Cardiac muscle cell (in vitro differentiated cells and primary cell): ENCODE measurements around the gene SPEF2. TPM values are rescaled to one million over a fixed set of nuclear protein-coding genes. Genes with fewer than 3 reads are reported as not detected.

Source experiments
- DNase-seq, 2 donors: peaks; one replicate each; pipeline versions ENCODE4 v3.0.0 to v3.0.0-alpha.2; 2010 to 2017; ENCODE audit warnings: low read depth in 1 of 2, low spot score in 1 of 2
- H3K27ac ChIP-seq: fragments of 200-600 bp; sonication (generic); 2 replicates; pipeline ENCODE4 v1.5.1; 2016
- H3K27me3 ChIP-seq: fragments of 200-600 bp; sonication (generic); 2 replicates; pipeline ENCODE4 v1.6.0; 2016; ENCODE audit warnings: control low read depth
- H3K36me3 ChIP-seq: fragments of 200-600 bp; sonication (generic); 2 replicates; pipeline ENCODE4 v1.5.1; 2016; ENCODE audit warnings: control low read depth
- H3K4me1 ChIP-seq: fragments of 200-600 bp; sonication (generic); 2 replicates; pipeline ENCODE4 v1.8.1; 2017; ENCODE audit warnings: low read depth, mild to moderate bottlenecking, mixed run types
- H3K4me3 ChIP-seq: fragments of 200-600 bp; sonication (generic); 2 replicates; pipeline ENCODE4 v1.5.1; 2016; ENCODE audit warnings: mild to moderate bottlenecking
- H3K9me3 ChIP-seq: fragments of 200-600 bp; sonication (generic); 2 replicates; pipeline ENCODE4 v1.5.1; 2017; ENCODE audit warnings: low read depth, mild to moderate bottlenecking, control low read depth
- polyA plus RNA-seq: library from polyadenylated mRNA; unstranded; fragments of >200 nt; fragmentation: Nextera tagmentation; extraction: Ambion mirVana; gene quantifications from 2 replicates; pipeline ENCODE4 v1.2.1, GENCODE V29; 2016
- total RNA-seq: library from RNA; depleted of rRNA; stranded (reverse); fragments of >200 nt; gene quantifications from 2 replicates; pipeline ENCODE4 v1.2.3, GENCODE V29; 2016
- TF ChIP-seq, protein P1 (sequence below): IDR thresholded peaks from 2 replicates; pipeline ENCODE4 v1.5.1; 2012; ENCODE audit warnings: low read depth, mild to moderate bottlenecking, low read length

SPEF2 gene
- total and polyA plus RNA-seq, 2 experiments from 2014 or later: 3.2 to 5.7 TPM

DNA sequence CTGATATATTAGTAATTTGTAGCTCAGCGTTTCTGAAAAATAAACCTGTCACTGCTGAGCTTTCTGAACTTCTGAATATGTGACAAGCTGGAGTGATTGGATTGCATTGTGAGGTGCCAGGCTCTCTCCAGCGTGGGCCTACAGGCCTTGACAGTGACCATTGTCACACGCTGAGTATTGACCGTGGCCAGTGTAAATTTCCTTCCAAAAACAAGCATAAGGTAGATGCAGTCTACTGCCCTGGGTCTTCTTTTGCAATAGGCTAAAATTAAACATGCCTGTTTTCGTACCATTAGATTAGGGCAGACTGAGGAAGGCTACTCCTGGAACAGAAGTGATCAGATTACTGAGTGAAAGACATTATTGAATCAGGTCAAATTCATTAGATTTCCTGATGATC lies 60.2 kb downstream of the SPEF2 start:
- no peak for DNase-seq
- TF ChIP-seq, protein P1, sequence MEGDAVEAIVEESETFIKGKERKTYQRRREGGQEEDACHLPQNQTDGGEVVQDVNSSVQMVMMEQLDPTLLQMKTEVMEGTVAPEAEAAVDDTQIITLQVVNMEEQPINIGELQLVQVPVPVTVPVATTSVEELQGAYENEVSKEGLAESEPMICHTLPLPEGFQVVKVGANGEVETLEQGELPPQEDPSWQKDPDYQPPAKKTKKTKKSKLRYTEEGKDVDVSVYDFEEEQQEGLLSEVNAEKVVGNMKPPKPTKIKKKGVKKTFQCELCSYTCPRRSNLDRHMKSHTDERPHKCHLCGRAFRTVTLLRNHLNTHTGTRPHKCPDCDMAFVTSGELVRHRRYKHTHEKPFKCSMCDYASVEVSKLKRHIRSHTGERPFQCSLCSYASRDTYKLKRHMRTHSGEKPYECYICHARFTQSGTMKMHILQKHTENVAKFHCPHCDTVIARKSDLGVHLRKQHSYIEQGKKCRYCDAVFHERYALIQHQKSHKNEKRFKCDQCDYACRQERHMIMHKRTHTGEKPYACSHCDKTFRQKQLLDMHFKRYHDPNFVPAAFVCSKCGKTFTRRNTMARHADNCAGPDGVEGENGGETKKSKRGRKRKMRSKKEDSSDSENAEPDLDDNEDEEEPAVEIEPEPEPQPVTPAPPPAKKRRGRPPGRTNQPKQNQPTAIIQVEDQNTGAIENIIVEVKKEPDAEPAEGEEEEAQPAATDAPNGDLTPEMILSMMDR: no peak
- Histone ChIP-seq H3K27ac (no peak overlapping the region), H3K36me3 (no peaks in the 10 kb centered on the region), H3K9me3 (no peaks in the 10 kb centered on the region), H3K27me3 (no peaks in the 10 kb centered on the region), H3K4me1 (peaks cover 8% of the 10 kb centered on the region), H3K4me3 (no peak overlapping the region)

DNA sequence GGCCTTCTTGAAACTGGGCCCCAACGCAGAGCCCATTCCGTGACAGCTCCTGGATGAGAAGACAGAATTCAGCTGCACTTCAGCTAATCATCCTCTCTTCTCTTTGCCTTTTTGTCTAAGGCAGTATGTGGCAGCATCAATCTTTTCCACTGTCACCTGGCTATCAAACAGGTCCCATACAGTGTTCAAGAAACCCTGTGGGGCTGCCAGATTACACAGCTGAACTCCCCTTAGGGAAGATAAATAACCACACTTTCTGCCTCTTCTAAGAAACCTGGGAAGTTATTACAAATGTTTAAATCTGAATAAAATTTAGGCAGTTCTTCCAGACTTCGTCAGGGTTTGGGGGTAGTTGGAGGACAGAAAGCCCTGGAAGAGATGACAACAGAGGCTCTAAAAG lies 61.0 kb downstream of the SPEF2 start:
- no peaks in the 10 kb centered on the region for H3K27me3 ChIP-seq
- peaks cover 8% of the 10 kb centered on the region for H3K4me1 ChIP-seq
- H3K9me3 ChIP-seq: no peaks in the 10 kb centered on the region
- no peak overlapping the region for H3K27ac ChIP-seq
- no peak for DNase-seq
- no peaks in the 10 kb centered on the region for H3K36me3 ChIP-seq
- H3K4me3 ChIP-seq: no peak overlapping the region
- TF ChIP-seq, protein P1: no peak

DNA sequence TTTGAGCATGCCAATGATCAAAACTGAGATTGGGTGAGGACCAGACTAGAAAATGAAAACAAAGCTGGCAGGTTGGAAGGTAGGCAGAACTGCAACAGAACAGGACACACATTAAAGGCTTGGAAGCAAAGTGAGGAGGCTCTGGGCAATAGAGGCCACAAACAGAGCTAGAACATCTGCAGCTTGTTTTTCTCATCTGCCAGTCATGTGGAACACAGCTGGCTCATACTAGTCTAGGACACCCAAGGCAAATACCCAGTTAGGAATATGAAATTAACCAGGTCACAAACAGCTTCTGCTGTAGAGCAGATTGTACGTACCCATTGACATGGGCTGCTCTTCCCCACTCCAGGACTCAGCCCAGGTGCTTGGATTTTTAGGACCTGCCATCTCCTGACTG lies 61.7 kb downstream of the SPEF2 start:
- Histone ChIP-seq H3K36me3 (no peaks in the 10 kb centered on the region), H3K27me3 (no peaks in the 10 kb centered on the region), H3K4me1 (peaks cover 11% of the 10 kb centered on the region), H3K4me3 (no peak overlapping the region), H3K9me3 (no peaks in the 10 kb centered on the region), H3K27ac (no peak overlapping the region)
- TF ChIP-seq, protein P1: no peak
- no peak for DNase-seq

DNA sequence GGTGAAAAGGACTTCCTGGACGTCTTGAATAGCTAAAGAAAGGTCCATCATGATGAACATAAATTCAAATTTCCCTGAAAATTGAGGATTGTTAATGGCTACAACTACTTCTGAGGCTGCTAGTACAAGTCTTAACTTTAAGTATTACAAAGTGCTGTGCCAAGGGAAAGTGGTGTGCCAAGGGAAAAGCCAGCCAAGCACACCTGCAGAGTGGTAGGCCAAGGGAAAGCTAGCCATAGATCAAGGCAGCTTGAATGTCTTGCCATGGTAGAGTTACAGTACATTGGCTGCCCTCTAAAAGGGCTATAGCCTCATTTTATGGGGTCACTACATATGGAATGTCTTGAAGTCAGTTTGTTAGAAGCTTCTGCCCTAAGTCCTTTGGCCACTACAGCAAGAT lies 64.2 kb downstream of the SPEF2 start:
- no peaks in the 10 kb centered on the region for H3K9me3 ChIP-seq
- no peaks in the 10 kb centered on the region for H3K27me3 ChIP-seq
- no peak for DNase-seq
- no peak overlapping the region for H3K4me3 ChIP-seq
- H3K36me3 ChIP-seq: no peaks in the 10 kb centered on the region
- TF ChIP-seq, protein P1: no peak
- H3K27ac ChIP-seq: no peak overlapping the region
- peaks cover 31% of the 10 kb centered on the region for H3K4me1 ChIP-seq

DNA sequence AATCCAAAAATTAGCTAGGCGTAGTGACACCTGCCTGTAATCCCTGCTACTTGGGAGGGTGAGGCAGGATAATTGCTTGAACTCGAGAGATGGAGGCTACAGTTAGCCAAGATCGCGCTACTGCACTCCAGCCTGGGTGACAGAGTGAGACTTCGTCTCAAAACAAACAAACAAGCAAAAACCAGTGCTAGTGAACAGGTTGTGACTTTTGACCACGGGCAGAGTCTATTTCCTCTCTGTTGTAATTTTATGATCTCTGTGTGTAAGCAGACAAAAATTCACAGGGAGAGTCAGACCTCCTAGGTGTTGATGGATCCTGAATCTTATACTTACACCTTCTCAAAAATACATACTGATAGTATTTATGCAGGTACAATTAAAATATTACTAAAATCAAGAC lies 65.8 kb downstream of the SPEF2 start:
- TF ChIP-seq, protein P1: no peak
- Histone ChIP-seq H3K4me1 (peaks cover 24% of the 10 kb centered on the region), H3K9me3 (no peaks in the 10 kb centered on the region), H3K27me3 (no peaks in the 10 kb centered on the region), H3K4me3 (no peak overlapping the region), H3K36me3 (no peaks in the 10 kb centered on the region), H3K27ac (no peak overlapping the region)
- DNase-seq: no peak

DNA sequence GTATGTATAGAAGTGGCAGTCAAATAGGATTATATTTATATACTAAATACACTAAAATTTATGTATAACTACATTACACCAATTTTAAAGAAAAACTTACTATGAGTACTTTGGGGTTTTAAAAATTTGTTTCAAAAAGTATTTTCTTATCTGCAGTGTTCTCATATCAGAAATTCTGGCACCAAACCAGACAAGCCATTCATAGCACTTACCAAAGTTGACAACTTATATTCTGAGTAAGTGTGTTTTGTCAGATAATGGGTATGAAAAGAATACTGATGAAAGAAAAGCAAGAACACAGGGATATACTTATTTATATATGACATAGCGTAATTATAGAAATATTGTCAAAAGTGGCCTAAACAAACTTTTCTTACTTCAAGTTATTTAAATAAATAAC lies 67.5 kb downstream of the SPEF2 start:
- TF ChIP-seq, protein P1: no peak
- no peaks in the 10 kb centered on the region for H3K36me3 ChIP-seq
- H3K4me1 ChIP-seq: peaks cover 24% of the 10 kb centered on the region
- peak in 1 of 2 donors; percentile 1 for DNase-seq
- no peak overlapping the region for H3K27ac ChIP-seq
- H3K4me3 ChIP-seq: no peak overlapping the region
- H3K27me3 ChIP-seq: no peaks in the 10 kb centered on the region
- no peaks in the 10 kb centered on the region for H3K9me3 ChIP-seq
